GM12878 (cell line): ENCODE measurements around the gene MAN1A1. TPM values are rescaled to one million over a fixed set of nuclear protein-coding genes. Genes with fewer than 3 reads are reported as not detected.

Experiments
- ATAC-seq: fragments of 200-7000 bp; cut with Tn5 transposase; 3 replicates; pipeline ENCODE4 v1.9.1; 2020; ENCODE audit warnings: mild to moderate bottlenecking, moderate library complexity
- BruUV-seq: library from RNA; stranded (reverse); fragments of 400-500 nt; replicated peaks from 2 replicates; lab custom pipeline; 2021; lab: Mats Ljungman, UMichigan
- CTCF ChIA-PET: fragments of 300-600 bp; sonication (Branson Sonifier 250); formaldehyde crosslinking; extraction: SDS; loops from one replicate; lab custom pipeline; 2021; ENCODE audit warnings: inconsistent platforms; lab: Yijun Ruan, JAX
- POLR2A ChIA-PET: fragments of 350-600 bp; formaldehyde crosslinking; extraction: SDS; loops from one replicate; lab custom pipeline; 2021; ENCODE audit warnings: inconsistent platforms; lab: Charles Lee
- RAD21 ChIA-PET: fragments of 300-600 bp; sonication (Branson Sonifier 250); formaldehyde crosslinking; loops from one replicate; lab custom pipeline; 2023; ENCODE audit warnings: antibody characterized with exemption; ENCODE audit not compliant: unreplicated experiment; lab: Charles Lee
- SMC1A ChIA-PET: fragments of 300-600 bp; sonication (Branson Sonifier 250); formaldehyde crosslinking; loops from one replicate; lab custom pipeline; 2023; ENCODE audit not compliant: unreplicated experiment, uncharacterized antibody; lab: Charles Lee
- DNase-seq: peaks from one replicate; pipeline ENCODE4 v3.0.0-alpha.2; 2011; ENCODE audit warnings: low read depth, low spot score
- FAIRE-seq: peaks from 3 replicates; lab custom pipeline; 2011; peaks lifted over from hg19 to GRCh38; lab: Jason Lieb, UNC
- H2AFZ ChIP-seq: 2 replicates; pipeline ENCODE4 v1.6.0; 2011; ENCODE audit warnings: low read depth, low read length, control low read depth; ENCODE audit not compliant: control insufficient read depth
- H3K27ac ChIP-seq: 2 replicates; pipeline ENCODE4 v1.5.1; 2011; ENCODE audit warnings: control low read depth; ENCODE audit not compliant: control insufficient read depth, insufficient read depth
- H3K27me3 ChIP-seq, 2 experiments: replicated peaks in 1 of 2; 2 replicates each; pipeline versions ENCODE4 v1.6.0 to v1.6.1; 2011; ENCODE audit warnings: low read length in 1 of 2; ENCODE audit not compliant: control insufficient read depth in 2 of 2, insufficient read depth in 2 of 2
- H3K36me3 ChIP-seq, 2 experiments: 2 replicates each; pipeline ENCODE4 v1.5.1; 2011; ENCODE audit warnings: low read length in 1 of 2; ENCODE audit not compliant: control insufficient read depth in 2 of 2, insufficient read depth in 2 of 2
- H3K4me1 ChIP-seq: 2 replicates; pipeline ENCODE4 v1.6.1; 2011; ENCODE audit warnings: mild to moderate bottlenecking, low read length, moderate library complexity, mixed read lengths; ENCODE audit not compliant: control insufficient read depth, insufficient read depth
- H3K4me2 ChIP-seq: 2 replicates; pipeline ENCODE4 v1.6.0; 2011; ENCODE audit warnings: control low read depth; ENCODE audit not compliant: control insufficient read depth, insufficient read depth
- H3K4me3 ChIP-seq: fragments of 200-600 bp; sonication (generic); 2 replicates; pipeline ENCODE4 v1.5.1; 2016
- H3K79me2 ChIP-seq: 2 replicates; pipeline ENCODE4 v1.6.0; 2011; ENCODE audit warnings: low read length; ENCODE audit not compliant: control insufficient read depth, insufficient read depth
- H3K9ac ChIP-seq: 2 replicates; pipeline ENCODE4 v1.8.0; 2011; ENCODE audit warnings: low read length, control low read depth, mixed read lengths; ENCODE audit not compliant: control insufficient read depth, insufficient read depth
- H3K9me3 ChIP-seq: replicated peaks from 3 replicates; pipeline ENCODE4 v1.5.1; 2011; ENCODE audit warnings: mild to moderate bottlenecking, low read length; ENCODE audit not compliant: control insufficient read depth, insufficient read depth
- H4K20me1 ChIP-seq: 2 replicates; pipeline ENCODE4 v1.6.0; 2011; ENCODE audit not compliant: control insufficient read depth, insufficient read depth
- CHD2 ChIP-seq: IDR thresholded peaks from 2 replicates; pipeline ENCODE4 v1.6.1; 2011; ENCODE audit warnings: low read depth, low read length, improper control_type of control experiment, borderline replicate concordance
- CTCF ChIP-seq, 3 experiments: IDR thresholded peaks in 2 of 3; conservative IDR thresholded peaks in 1 of 3; 2 replicates each; pipeline ENCODE4 v1.5.1; 2011; ENCODE audit warnings: low read depth in 3 of 3, low read length in 3 of 3, mild to moderate bottlenecking in 3 of 3, control low read depth in 2 of 3, moderate library complexity in 2 of 3, inconsistent platforms in 1 of 3, mixed read lengths in 1 of 3; ENCODE audit not compliant: control insufficient read depth in 2 of 3, insufficient read depth in 1 of 3; ENCODE audit errors: extremely low read depth in 1 of 3
- NFYB ChIP-seq: IDR thresholded peaks from 2 replicates; pipeline ENCODE4 v1.6.1; 2011; ENCODE audit warnings: low read depth, mild to moderate bottlenecking, low read length, improper control_type of control experiment, moderate library complexity; ENCODE audit not compliant: insufficient read depth
- PAX8 ChIP-seq: fragments of 450-650 bp; IDR thresholded peaks from 2 replicates; pipeline ENCODE4 v1.6.1; 2017; ENCODE audit warnings: mild to moderate bottlenecking, moderate library complexity
- TCF3 ChIP-seq: IDR thresholded peaks from 2 replicates; pipeline ENCODE4 v1.6.1; 2012; ENCODE audit warnings: low read depth, mild to moderate bottlenecking, low read length, borderline replicate concordance; ENCODE audit not compliant: insufficient read depth
- TCF7 ChIP-seq: IDR thresholded peaks from 2 replicates; pipeline ENCODE4 v1.6.1; 2014; ENCODE audit warnings: antibody characterized with exemption, borderline replicate concordance
- ZBED1 ChIP-seq: IDR thresholded peaks from 2 replicates; pipeline ENCODE4 v1.6.1; 2016; ENCODE audit warnings: borderline replicate concordance
- ZBTB33 ChIP-seq: fragments of 450-650 bp; IDR thresholded peaks from 2 replicates; pipeline ENCODE4 v1.6.1; 2017; ENCODE audit warnings: mild to moderate bottlenecking
- ZNF207 ChIP-seq: fragments of 450-650 bp; IDR thresholded peaks from 2 replicates; pipeline ENCODE4 v1.6.1; 2014; ENCODE audit warnings: antibody characterized with exemption, mild to moderate bottlenecking, borderline replicate concordance
- ZNF687 ChIP-seq: fragments of 450-650 bp; IDR thresholded peaks from 2 replicates; pipeline ENCODE4 v1.6.1; 2017; ENCODE audit warnings: mild to moderate bottlenecking, moderate library complexity
- WGBS: methylation state at CpG from one replicate; pipeline ENCODE4 v1.1.6; 2016; ENCODE audit warnings: low lambda C conversion rate; ENCODE audit not compliant: insufficient replicate concordance, insufficient coverage; ENCODE audit errors: missing lambda C conversion rate; 5-methylcytosine and 5-hydroxymethylcytosine counted together
- in situ Hi-C: fragments of 300-500 bp; cut with MboI; formaldehyde crosslinking; loops from 9 replicates; pipeline ENCODE4 v1.14.3; 2018; ENCODE audit warnings: mixed read lengths
- intact Hi-C: fragments of 100-400 bp; cut with micrococcal nuclease; formaldehyde crosslinking; loops from one replicate; pipeline ENCODE4 v1.14.2; 2022; ENCODE audit not compliant: unreplicated experiment
- polyA plus RNA-seq, 11 experiments: library from polyadenylated mRNA; depleted of rRNA in 4 of 11; unstranded in 6 of 11; stranded (reverse) in 5 of 11; fragments of >200 nt; fragmentation: Nextera tagmentation in 4 of 11; fragmentation: Illumina TruSeq in 1 of 11; extraction: Ambion mirVana in 4 of 11; extraction: Trizol in 1 of 11; gene quantifications; 1 replicate in 1 of 11; 2 replicates in 10 of 11; pipeline versions ENCODE4 v1.2.1 to v1.2.3, GENCODE V29; 2011 to 2016; ENCODE audit warnings: inconsistent platforms in 2 of 11, missing spikeins in 2 of 11, low read depth in 1 of 11
- total RNA-seq, 4 experiments: library from RNA; depleted of rRNA in 3 of 4; stranded (reverse); fragments of >200 nt in 3 of 4; fragmentation: Illumina TruSeq in 1 of 4; extraction: Trizol in 1 of 4; gene quantifications; 2 replicates each; pipeline versions ENCODE4 v1.2.1 to v1.2.3, GENCODE V29; 2013 to 2021

MAN1A1 gene
- total and polyA plus RNA-seq, 10 of the 15 experiments (the other 5 are each of a cell fraction or from before 2014, with no cell fraction given): 5.4 to 28.1 (median 19.5) TPM

- Histone ChIP-seq H3K4me3 (no peak overlapping the region), H3K36me3 (peaks cover 3 to 8% of the 10 kb centered on the region in 2 experiments), H3K79me2 (no peaks in the 10 kb centered on the region), H3K4me2 (no peak overlapping the region), H4K20me1 (no peaks in the 10 kb centered on the region), H3K9ac (no peak overlapping the region), H3K9me3 (no peaks in the 10 kb centered on the region), H3K27me3 (no peaks in the 10 kb centered on the region), H3K27ac (no peak overlapping the region), H3K4me1 (no peaks in the 10 kb centered on the region), H2AFZ (no peak overlapping the region)
- POLR2A ChIA-PET: interaction anchor here (3.3 kb wide), 1 partner anchor 11 kb away, joined by 48 read pairs; no protein-coding TSS in a partner anchor
- FAIRE-seq: no peak
- ATAC-seq: no peak
- in situ Hi-C loops (no loop called here), intact Hi-C loops (no loop called here)
- no peak for TF ChIP-seq NFYB
- no peak for TF ChIP-seq TCF3
- no peak for TF ChIP-seq PAX8
- TF ChIP-seq CHD2: no peak
- no peak for TF ChIP-seq ZBTB33
- no peak for TF ChIP-seq CTCF (IDR thresholded peaks at IDR 0.05 in 2 of 3, conservative IDR thresholded peaks at IDR 0.05 in 1 of 3; ENCODE audit: control insufficient read depth in 2 of 3, extremely low read depth in 1 of 3, insufficient read depth in 1 of 3, low read depth in 3 of 3, low read length in 3 of 3)
- no peak for TF ChIP-seq TCF7
- TF ChIP-seq ZNF687: no peak
- TF ChIP-seq ZBED1: no peak
- no peak for TF ChIP-seq ZNF207
- 38% methylated on average over 2 of the region's 2 CpGs for WGBS
- SMC1A ChIA-PET: interaction anchor here (1.1 to 6.5 kb wide), 6 partner anchors 10 to 30 kb away, joined by 3 to 120 read pairs (median 22); no protein-coding TSS in a partner anchor
- DNase-seq: no peak
- RAD21 ChIA-PET: interaction anchor here (3.1 to 3.3 kb wide), 2 partner anchors 10 to 11 kb away, joined by 33 to 51 read pairs; no protein-coding TSS in a partner anchor
- no TSS peak for BruUV-seq
- CTCF ChIA-PET: interaction anchor here (3.5 to 4.9 kb wide), 3 partner anchors 9 to 23 kb away, joined by 25 to 35 read pairs (median 32); no protein-coding TSS in a partner anchor
Observed at GRCh38 chr6:119324718-119325117, 24.8 kb downstream of the MAN1A1 start.
